Measurements from ENCODE around the gene SEC24B.

GRCh38 chr4:109390115-109390768, 43.4 kb upstream of the SEC24B start:
- no peak for TF ChIP-seq SUZ12 (IDR thresholded peaks at IDR 0.05; ENCODE audit: unreplicated experiment)
- TF ChIP-seq USF2 (IDR thresholded peaks at IDR 0.05; ENCODE audit: borderline replicate concordance, low read depth, low read length), result no peak
- no peak for TF ChIP-seq POLR2A (IDR thresholded peaks at IDR 0.05; ENCODE audit: low read depth, low read length)
- no peak for TF ChIP-seq SP1 (IDR thresholded peaks at IDR 0.05; ENCODE audit: low read depth, low read length)
- TF ChIP-seq, protein P1, sequence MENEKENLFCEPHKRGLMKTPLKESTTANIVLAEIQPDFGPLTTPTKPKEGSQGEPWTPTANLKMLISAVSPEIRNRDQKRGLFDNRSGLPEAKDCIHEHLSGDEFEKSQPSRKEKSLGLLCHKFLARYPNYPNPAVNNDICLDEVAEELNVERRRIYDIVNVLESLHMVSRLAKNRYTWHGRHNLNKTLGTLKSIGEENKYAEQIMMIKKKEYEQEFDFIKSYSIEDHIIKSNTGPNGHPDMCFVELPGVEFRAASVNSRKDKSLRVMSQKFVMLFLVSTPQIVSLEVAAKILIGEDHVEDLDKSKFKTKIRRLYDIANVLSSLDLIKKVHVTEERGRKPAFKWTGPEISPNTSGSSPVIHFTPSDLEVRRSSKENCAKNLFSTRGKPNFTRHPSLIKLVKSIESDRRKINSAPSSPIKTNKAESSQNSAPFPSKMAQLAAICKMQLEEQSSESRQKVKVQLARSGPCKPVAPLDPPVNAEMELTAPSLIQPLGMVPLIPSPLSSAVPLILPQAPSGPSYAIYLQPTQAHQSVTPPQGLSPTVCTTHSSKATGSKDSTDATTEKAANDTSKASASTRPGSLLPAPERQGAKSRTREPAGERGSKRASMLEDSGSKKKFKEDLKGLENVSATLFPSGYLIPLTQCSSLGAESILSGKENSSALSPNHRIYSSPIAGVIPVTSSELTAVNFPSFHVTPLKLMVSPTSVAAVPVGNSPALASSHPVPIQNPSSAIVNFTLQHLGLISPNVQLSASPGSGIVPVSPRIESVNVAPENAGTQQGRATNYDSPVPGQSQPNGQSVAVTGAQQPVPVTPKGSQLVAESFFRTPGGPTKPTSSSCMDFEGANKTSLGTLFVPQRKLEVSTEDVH (IDR thresholded peaks at IDR 0.05; ENCODE audit: low read depth, partially characterized antibody), result no peak
